GM12878 (cell line): ENCODE data around the gene CAPS. TPM values are rescaled to one million over a fixed set of nuclear protein-coding genes. Genes with fewer than 3 reads are reported as not detected.

Source experiments
- ATAC-seq: fragments of 200-7000 bp; cut with Tn5 transposase; 3 replicates; pipeline ENCODE4 v1.9.1; 2020; ENCODE audit warnings: mild to moderate bottlenecking, moderate library complexity
- BruUV-seq: library from RNA; stranded (reverse); fragments of 400-500 nt; replicated peaks from 2 replicates; lab custom pipeline; 2021; lab: Mats Ljungman, UMichigan
- CTCF ChIA-PET: fragments of 300-600 bp; sonication (Branson Sonifier 250); formaldehyde crosslinking; extraction: SDS; loops from one replicate; lab custom pipeline; 2021; ENCODE audit warnings: inconsistent platforms; lab: Yijun Ruan, JAX
- POLR2A ChIA-PET: fragments of 350-600 bp; formaldehyde crosslinking; extraction: SDS; loops from one replicate; lab custom pipeline; 2021; ENCODE audit warnings: inconsistent platforms; lab: Charles Lee
- RAD21 ChIA-PET: fragments of 300-600 bp; sonication (Branson Sonifier 250); formaldehyde crosslinking; loops from one replicate; lab custom pipeline; 2023; ENCODE audit warnings: antibody characterized with exemption; ENCODE audit not compliant: unreplicated experiment; lab: Charles Lee
- SMC1A ChIA-PET: fragments of 300-600 bp; sonication (Branson Sonifier 250); formaldehyde crosslinking; loops from one replicate; lab custom pipeline; 2023; ENCODE audit not compliant: unreplicated experiment, uncharacterized antibody; lab: Charles Lee
- DNase-seq: peaks from one replicate; pipeline ENCODE4 v3.0.0-alpha.2; 2011; ENCODE audit warnings: low read depth, low spot score
- FAIRE-seq: peaks from 3 replicates; lab custom pipeline; 2011; peaks lifted over from hg19 to GRCh38; lab: Jason Lieb, UNC
- H2AFZ ChIP-seq: 2 replicates; pipeline ENCODE4 v1.6.0; 2011; ENCODE audit warnings: low read depth, low read length, control low read depth; ENCODE audit not compliant: control insufficient read depth
- H3K27ac ChIP-seq: 2 replicates; pipeline ENCODE4 v1.5.1; 2011; ENCODE audit warnings: control low read depth; ENCODE audit not compliant: control insufficient read depth, insufficient read depth
- H3K27me3 ChIP-seq, 2 experiments: replicated peaks in 1 of 2; 2 replicates each; pipeline versions ENCODE4 v1.6.0 to v1.6.1; 2011; ENCODE audit warnings: low read length in 1 of 2; ENCODE audit not compliant: control insufficient read depth in 2 of 2, insufficient read depth in 2 of 2
- H3K36me3 ChIP-seq, 2 experiments: 2 replicates each; pipeline ENCODE4 v1.5.1; 2011; ENCODE audit warnings: low read length in 1 of 2; ENCODE audit not compliant: control insufficient read depth in 2 of 2, insufficient read depth in 2 of 2
- H3K4me1 ChIP-seq: 2 replicates; pipeline ENCODE4 v1.6.1; 2011; ENCODE audit warnings: mild to moderate bottlenecking, low read length, moderate library complexity, mixed read lengths; ENCODE audit not compliant: control insufficient read depth, insufficient read depth
- H3K4me2 ChIP-seq: 2 replicates; pipeline ENCODE4 v1.6.0; 2011; ENCODE audit warnings: control low read depth; ENCODE audit not compliant: control insufficient read depth, insufficient read depth
- H3K4me3 ChIP-seq: fragments of 200-600 bp; sonication (generic); 2 replicates; pipeline ENCODE4 v1.5.1; 2016
- H3K79me2 ChIP-seq: 2 replicates; pipeline ENCODE4 v1.6.0; 2011; ENCODE audit warnings: low read length; ENCODE audit not compliant: control insufficient read depth, insufficient read depth
- H3K9ac ChIP-seq: 2 replicates; pipeline ENCODE4 v1.8.0; 2011; ENCODE audit warnings: low read length, control low read depth, mixed read lengths; ENCODE audit not compliant: control insufficient read depth, insufficient read depth
- H3K9me3 ChIP-seq: replicated peaks from 3 replicates; pipeline ENCODE4 v1.5.1; 2011; ENCODE audit warnings: mild to moderate bottlenecking, low read length; ENCODE audit not compliant: control insufficient read depth, insufficient read depth
- H4K20me1 ChIP-seq: 2 replicates; pipeline ENCODE4 v1.6.0; 2011; ENCODE audit not compliant: control insufficient read depth, insufficient read depth
- CHD4 ChIP-seq: fragments of 200-600 bp; sonication (generic); IDR thresholded peaks from 2 replicates; pipeline ENCODE4 v1.6.1; 2016; ENCODE audit warnings: mild to moderate bottlenecking
- MTA2 ChIP-seq: fragments of 450-650 bp; IDR thresholded peaks from 2 replicates; pipeline ENCODE4 v1.6.1; 2016; ENCODE audit warnings: low read depth, mild to moderate bottlenecking, moderate library complexity
- POLR2AphosphoS5 ChIP-seq: IDR thresholded peaks from 2 replicates; pipeline ENCODE4 v1.6.1; 2011; ENCODE audit warnings: mild to moderate bottlenecking, low read length, inconsistent platforms
- RFX5 ChIP-seq: IDR thresholded peaks from 2 replicates; pipeline ENCODE4 v1.6.1; 2011; ENCODE audit warnings: low read depth, low read length, improper control_type of control experiment
- ZSCAN29 ChIP-seq: fragments of 450-650 bp; IDR thresholded peaks from 2 replicates; pipeline ENCODE4 v1.6.1; 2017; ENCODE audit warnings: mild to moderate bottlenecking, moderate library complexity
- ZZZ3 ChIP-seq: IDR thresholded peaks from 2 replicates; pipeline ENCODE4 v1.6.1; 2011; ENCODE audit warnings: low read depth; ENCODE audit not compliant: control insufficient read depth, insufficient read length
- WGBS: methylation state at CpG from one replicate; pipeline ENCODE4 v1.1.6; 2016; ENCODE audit warnings: low lambda C conversion rate; ENCODE audit not compliant: insufficient replicate concordance, insufficient coverage; ENCODE audit errors: missing lambda C conversion rate; 5-methylcytosine and 5-hydroxymethylcytosine counted together
- in situ Hi-C: fragments of 300-500 bp; cut with MboI; formaldehyde crosslinking; loops from 9 replicates; pipeline ENCODE4 v1.14.3; 2018; ENCODE audit warnings: mixed read lengths
- intact Hi-C: fragments of 100-400 bp; cut with micrococcal nuclease; formaldehyde crosslinking; loops from one replicate; pipeline ENCODE4 v1.14.2; 2022; ENCODE audit not compliant: unreplicated experiment
- polyA plus RNA-seq, 11 experiments: library from polyadenylated mRNA; depleted of rRNA in 4 of 11; unstranded in 6 of 11; stranded (reverse) in 5 of 11; fragments of >200 nt; fragmentation: Nextera tagmentation in 4 of 11; fragmentation: Illumina TruSeq in 1 of 11; extraction: Ambion mirVana in 4 of 11; extraction: Trizol in 1 of 11; gene quantifications; 1 replicate in 1 of 11; 2 replicates in 10 of 11; pipeline versions ENCODE4 v1.2.1 to v1.2.3, GENCODE V29; 2011 to 2016; ENCODE audit warnings: inconsistent platforms in 2 of 11, missing spikeins in 2 of 11, low read depth in 1 of 11
- total RNA-seq, 4 experiments: library from RNA; depleted of rRNA in 3 of 4; stranded (reverse); fragments of >200 nt in 3 of 4; fragmentation: Illumina TruSeq in 1 of 4; extraction: Trizol in 1 of 4; gene quantifications; 2 replicates each; pipeline versions ENCODE4 v1.2.1 to v1.2.3, GENCODE V29; 2013 to 2021
- TF ChIP-seq, protein P1 (sequence below): fragments of 450-650 bp; conservative IDR thresholded peaks from 2 replicates; pipeline ENCODE4 v1.6.1; 2017; ENCODE audit warnings: mild to moderate bottlenecking, moderate library complexity
- TF ChIP-seq, protein P2 (sequence below): IDR thresholded peaks from 2 replicates; pipeline ENCODE4 v1.6.1; 2011; ENCODE audit warnings: borderline replicate concordance, low read depth, mild to moderate bottlenecking, moderate library complexity, low read length; ENCODE audit not compliant: insufficient read depth, poor library complexity, severe bottlenecking
- TF ChIP-seq, protein P3 (sequence below): IDR thresholded peaks from 2 replicates; pipeline ENCODE4 v1.6.1; 2012; ENCODE audit warnings: improper control_type of control experiment, low read depth, low read length; ENCODE audit not compliant: insufficient replicate concordance
- TF ChIP-seq, protein P4 (sequence below): fragments of 450-650 bp; IDR thresholded peaks from 2 replicates; pipeline ENCODE4 v1.6.1; 2017; ENCODE audit warnings: mild to moderate bottlenecking, moderate library complexity

CAPS gene
- total and polyA plus RNA-seq, 10 of the 15 experiments (the other 5 are each of a cell fraction or from before 2014, with no cell fraction given) = 0.09 to 6.9 (median 2.9) TPM

DNA sequence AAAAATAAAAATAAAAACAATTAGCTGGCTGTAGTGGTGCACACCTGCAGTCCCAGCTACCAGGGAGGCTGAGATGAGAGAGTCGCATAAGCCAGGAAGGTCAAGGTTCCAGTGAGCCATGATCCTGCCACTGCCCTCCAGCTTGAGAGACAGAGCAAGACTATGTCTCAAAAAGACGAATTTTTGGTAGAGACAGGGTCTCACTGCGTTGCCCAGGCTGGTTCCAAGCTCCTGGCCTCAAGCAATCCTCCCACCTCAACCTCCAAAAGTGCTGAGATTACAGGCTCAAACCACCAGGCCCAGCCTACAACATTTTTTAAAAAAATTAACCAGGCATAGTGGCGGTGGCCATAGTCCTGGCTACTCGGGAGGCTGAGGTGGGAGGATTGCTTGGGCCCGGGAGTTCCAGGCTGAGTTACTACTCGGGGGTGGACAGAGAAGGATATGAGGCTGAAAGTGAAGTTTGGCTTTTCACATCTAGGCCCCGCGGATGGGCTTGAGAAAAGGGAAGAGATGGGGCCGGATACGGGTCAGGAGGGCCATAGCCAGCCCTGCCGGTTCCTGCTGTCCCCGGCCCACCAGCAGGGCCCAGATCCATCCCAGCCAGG is 20.7 kb upstream of the CAPS start:
- ChIA-PET POLR2A (interaction anchor here (0.6 to 1.0 kb wide), 2 partner anchors 10 to 75 kb away, joined by 4 read pairs; no protein-coding TSS in a partner anchor), CTCF (interaction anchor here (0.6 to 1.4 kb wide), 4 partner anchors 8 to 207 kb away, joined by 3 to 8 read pairs (median 4); partner anchors contain the start of genes NDUFA11 and NRTN), SMC1A (no interaction called here), RAD21 (no interaction called here)
- H3K27ac ChIP-seq = no peak overlapping the region
- H3K4me1 ChIP-seq = no peaks in the 10 kb centered on the region
- H3K4me3 ChIP-seq = no peak overlapping the region
- intact Hi-C loops (no loop called here), in situ Hi-C loops (no loop called here)
- no peaks in the 10 kb centered on the region; the same call in 1 of the 2 replicates for H3K79me2 ChIP-seq
- H3K9ac ChIP-seq = no peak overlapping the region
- H4K20me1 ChIP-seq = peaks cover 3% of the 10 kb centered on the region; the same call in 1 of the 2 replicates
- H3K4me2 ChIP-seq = no peak overlapping the region
- H3K9me3 ChIP-seq = no peaks in the 10 kb centered on the region
- H3K27me3 ChIP-seq = no peaks in the 10 kb centered on the region
- no peak for DNase-seq
- no peak for FAIRE-seq
- H3K36me3 ChIP-seq = peaks cover 3 to 13% of the 10 kb centered on the region in 2 experiments; a peak in 3 of 4 replicates
- no peak overlapping the region for H2AFZ ChIP-seq
- ATAC-seq = no peak
- WGBS = 77% methylated on average over 13 of the region's 13 CpGs
- no TSS peak for BruUV-seq
- TF ChIP-seq, protein P1, sequence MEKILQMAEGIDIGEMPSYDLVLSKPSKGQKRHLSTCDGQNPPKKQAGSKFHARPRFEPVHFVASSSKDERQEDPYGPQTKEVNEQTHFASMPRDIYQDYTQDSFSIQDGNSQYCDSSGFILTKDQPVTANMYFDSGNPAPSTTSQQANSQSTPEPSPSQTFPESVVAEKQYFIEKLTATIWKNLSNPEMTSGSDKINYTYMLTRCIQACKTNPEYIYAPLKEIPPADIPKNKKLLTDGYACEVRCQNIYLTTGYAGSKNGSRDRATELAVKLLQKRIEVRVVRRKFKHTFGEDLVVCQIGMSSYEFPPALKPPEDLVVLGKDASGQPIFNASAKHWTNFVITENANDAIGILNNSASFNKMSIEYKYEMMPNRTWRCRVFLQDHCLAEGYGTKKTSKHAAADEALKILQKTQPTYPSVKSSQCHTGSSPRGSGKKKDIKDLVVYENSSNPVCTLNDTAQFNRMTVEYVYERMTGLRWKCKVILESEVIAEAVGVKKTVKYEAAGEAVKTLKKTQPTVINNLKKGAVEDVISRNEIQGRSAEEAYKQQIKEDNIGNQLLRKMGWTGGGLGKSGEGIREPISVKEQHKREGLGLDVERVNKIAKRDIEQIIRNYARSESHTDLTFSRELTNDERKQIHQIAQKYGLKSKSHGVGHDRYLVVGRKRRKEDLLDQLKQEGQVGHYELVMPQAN = no peak
- TF ChIP-seq CHD4 (no peak), ZZZ3 (no peak), POLR2AphosphoS5 (no peak; the same call in 1 of the 2 replicates), MTA2 (no peak), RFX5 (no peak), ZSCAN29 (no peak)
- TF ChIP-seq, protein P2, sequence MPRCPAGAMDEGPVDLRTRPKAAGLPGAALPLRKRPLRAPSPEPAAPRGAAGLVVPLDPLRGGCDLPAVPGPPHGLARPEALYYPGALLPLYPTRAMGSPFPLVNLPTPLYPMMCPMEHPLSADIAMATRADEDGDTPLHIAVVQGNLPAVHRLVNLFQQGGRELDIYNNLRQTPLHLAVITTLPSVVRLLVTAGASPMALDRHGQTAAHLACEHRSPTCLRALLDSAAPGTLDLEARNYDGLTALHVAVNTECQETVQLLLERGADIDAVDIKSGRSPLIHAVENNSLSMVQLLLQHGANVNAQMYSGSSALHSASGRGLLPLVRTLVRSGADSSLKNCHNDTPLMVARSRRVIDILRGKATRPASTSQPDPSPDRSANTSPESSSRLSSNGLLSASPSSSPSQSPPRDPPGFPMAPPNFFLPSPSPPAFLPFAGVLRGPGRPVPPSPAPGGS = no peak
- TF ChIP-seq, protein P3, sequence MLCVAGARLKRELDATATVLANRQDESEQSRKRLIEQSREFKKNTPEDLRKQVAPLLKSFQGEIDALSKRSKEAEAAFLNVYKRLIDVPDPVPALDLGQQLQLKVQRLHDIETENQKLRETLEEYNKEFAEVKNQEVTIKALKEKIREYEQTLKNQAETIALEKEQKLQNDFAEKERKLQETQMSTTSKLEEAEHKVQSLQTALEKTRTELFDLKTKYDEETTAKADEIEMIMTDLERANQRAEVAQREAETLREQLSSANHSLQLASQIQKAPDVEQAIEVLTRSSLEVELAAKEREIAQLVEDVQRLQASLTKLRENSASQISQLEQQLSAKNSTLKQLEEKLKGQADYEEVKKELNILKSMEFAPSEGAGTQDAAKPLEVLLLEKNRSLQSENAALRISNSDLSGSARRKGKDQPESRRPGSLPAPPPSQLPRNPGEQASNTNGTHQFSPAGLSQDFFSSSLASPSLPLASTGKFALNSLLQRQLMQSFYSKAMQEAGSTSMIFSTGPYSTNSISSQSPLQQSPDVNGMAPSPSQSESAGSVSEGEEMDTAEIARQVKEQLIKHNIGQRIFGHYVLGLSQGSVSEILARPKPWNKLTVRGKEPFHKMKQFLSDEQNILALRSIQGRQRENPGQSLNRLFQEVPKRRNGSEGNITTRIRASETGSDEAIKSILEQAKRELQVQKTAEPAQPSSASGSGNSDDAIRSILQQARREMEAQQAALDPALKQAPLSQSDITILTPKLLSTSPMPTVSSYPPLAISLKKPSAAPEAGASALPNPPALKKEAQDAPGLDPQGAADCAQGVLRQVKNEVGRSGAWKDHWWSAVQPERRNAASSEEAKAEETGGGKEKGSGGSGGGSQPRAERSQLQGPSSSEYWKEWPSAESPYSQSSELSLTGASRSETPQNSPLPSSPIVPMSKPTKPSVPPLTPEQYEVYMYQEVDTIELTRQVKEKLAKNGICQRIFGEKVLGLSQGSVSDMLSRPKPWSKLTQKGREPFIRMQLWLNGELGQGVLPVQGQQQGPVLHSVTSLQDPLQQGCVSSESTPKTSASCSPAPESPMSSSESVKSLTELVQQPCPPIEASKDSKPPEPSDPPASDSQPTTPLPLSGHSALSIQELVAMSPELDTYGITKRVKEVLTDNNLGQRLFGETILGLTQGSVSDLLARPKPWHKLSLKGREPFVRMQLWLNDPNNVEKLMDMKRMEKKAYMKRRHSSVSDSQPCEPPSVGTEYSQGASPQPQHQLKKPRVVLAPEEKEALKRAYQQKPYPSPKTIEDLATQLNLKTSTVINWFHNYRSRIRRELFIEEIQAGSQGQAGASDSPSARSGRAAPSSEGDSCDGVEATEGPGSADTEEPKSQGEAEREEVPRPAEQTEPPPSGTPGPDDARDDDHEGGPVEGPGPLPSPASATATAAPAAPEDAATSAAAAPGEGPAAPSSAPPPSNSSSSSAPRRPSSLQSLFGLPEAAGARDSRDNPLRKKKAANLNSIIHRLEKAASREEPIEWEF = no peak
- TF ChIP-seq, protein P4, sequence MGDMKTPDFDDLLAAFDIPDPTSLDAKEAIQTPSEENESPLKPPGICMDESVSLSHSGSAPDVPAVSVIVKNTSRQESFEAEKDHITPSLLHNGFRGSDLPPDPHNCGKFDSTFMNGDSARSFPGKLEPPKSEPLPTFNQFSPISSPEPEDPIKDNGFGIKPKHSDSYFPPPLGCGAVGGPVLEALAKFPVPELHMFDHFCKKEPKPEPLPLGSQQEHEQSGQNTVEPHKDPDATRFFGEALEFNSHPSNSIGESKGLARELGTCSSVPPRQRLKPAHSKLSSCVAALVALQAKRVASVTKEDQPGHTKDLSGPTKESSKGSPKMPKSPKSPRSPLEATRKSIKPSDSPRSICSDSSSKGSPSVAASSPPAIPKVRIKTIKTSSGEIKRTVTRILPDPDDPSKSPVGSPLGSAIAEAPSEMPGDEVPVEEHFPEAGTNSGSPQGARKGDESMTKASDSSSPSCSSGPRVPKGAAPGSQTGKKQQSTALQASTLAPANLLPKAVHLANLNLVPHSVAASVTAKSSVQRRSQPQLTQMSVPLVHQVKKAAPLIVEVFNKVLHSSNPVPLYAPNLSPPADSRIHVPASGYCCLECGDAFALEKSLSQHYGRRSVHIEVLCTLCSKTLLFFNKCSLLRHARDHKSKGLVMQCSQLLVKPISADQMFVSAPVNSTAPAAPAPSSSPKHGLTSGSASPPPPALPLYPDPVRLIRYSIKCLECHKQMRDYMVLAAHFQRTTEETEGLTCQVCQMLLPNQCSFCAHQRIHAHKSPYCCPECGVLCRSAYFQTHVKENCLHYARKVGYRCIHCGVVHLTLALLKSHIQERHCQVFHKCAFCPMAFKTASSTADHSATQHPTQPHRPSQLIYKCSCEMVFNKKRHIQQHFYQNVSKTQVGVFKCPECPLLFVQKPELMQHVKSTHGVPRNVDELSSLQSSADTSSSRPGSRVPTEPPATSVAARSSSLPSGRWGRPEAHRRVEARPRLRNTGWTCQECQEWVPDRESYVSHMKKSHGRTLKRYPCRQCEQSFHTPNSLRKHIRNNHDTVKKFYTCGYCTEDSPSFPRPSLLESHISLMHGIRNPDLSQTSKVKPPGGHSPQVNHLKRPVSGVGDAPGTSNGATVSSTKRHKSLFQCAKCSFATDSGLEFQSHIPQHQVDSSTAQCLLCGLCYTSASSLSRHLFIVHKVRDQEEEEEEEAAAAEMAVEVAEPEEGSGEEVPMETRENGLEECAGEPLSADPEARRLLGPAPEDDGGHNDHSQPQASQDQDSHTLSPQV = no peak
